Stimulated activated CD4-positive, alpha-beta T cell treated with anti-CD3 and anti-CD28 coated beads, Interleukin-1b, Interleukin-23, amount 100 ng/mL, for 48 hours (primary cell): ENCODE results near the gene RPS14.
A peak's percentile ranks its signal among the peaks of the same experiment; 100 is the strongest.

Experiments used
- DNase-seq: peaks from one replicate; pipeline ENCODE4 v3.0.0-alpha.2; 2020

The RPS14 gene

DNA sequence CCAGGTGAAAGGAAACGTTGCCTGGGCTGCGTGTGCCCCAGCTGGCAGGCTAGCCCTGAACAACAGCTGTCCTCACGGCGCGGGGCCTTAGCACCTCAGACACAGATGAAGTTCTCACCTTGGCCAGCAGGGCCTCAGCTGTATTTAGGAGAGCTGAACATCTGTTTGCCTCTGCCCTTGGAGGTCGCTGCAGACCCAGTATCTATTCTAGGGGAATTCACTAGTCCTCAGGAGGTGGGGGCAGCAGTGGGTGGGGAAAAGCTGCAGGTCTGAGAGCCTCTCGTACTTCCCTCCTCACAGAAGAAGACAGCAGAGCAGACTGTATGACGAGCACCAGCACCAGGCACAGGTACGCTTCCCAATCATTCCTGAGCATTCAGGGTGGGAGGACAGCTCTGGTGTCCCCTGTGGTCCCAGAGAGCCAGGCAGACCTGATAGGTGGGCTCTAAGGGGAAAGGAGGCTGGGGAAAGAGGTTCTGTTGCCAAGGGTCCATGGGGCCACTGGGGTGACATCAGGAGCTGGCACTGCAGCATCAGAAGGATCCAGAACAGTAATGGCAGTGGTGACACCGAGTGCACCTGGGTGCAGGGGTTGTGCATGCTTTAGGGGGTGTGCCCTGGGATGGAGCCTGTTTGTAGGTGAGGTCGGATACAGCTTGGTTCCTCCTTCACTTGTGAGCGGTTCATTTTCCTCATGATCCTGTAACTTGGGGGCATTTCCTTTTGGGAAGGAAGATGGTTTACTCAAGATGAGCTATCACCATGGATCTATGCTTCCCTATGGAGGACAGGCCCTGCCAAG lies 50.6 kb downstream of the RPS14 start:
- peak; percentile 19 for DNase-seq

GRCh38 chr5:150397782-150398721 lies 51.5 kb downstream of the RPS14 start:
- no peak for DNase-seq

DNA sequence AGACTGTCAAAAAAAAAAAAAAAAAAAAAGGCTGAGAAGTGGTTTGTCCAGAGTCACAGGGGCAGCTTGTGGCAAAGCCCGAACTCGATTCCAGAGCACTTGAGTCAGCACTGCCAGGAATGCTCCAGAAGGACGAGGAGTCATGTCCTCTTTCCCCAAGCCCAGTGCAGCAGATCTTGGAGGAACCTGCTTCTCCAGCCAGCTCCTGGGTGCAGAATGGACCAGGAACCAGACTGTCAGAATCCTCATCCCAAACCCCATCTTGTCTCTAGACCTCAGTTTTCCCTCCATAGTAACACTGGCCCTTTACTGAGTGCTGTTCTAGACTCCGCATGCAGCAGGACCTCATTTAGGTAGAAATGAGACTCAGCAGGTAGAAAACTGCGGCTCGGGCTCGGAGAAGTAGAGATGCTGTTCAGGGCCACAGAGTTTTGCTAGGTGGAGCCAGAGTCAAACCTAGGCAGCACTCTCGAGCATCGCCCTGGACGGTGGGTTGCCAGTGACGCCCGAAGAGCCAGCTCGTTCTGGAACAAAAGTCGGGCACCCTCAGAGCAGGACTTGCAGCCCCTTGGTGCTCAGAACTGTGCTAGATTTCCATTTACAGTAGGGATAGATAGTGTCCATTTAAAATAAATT lies 52.3 kb downstream of the RPS14 start:
- no peak for DNase-seq

DNA sequence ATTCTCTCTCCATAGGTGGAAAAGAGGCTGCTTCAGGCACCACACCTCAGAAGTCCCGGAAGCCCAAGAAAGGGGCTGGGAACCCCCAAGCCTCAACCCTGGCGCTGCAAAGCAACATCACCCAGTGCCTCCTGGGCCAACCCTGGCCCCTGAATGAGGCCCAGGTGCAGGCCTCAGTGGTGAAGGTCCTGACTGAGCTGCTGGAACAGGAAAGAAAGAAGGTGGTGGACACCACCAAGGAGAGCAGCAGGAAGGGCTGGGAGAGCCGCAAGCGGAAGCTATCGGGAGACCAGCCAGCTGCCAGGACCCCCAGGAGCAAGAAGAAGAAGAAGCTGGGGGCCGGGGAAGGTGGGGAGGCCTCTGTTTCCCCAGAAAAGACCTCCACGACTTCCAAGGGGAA lies 53.3 kb downstream of the RPS14 start:
- DNase-seq: no peak

DNA sequence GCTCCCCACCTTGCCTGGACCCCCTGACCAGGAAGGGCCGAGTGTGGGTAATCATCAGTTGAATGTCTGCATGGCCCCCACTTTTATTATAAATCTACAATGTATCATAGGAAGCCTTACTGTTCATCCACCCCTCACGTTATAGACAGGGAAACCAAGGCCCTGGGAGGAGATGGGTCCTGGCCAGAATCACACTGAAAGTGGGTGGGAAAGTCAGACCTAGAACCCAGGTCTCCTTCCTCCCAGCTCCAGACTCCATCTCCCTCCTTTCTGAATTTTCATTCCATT lies 53.9 kb downstream of the RPS14 start:
- no peak for DNase-seq

GRCh38 chr5:150394912-150395687 lies 54.4 kb downstream of the RPS14 start:
- no peak for DNase-seq

DNA sequence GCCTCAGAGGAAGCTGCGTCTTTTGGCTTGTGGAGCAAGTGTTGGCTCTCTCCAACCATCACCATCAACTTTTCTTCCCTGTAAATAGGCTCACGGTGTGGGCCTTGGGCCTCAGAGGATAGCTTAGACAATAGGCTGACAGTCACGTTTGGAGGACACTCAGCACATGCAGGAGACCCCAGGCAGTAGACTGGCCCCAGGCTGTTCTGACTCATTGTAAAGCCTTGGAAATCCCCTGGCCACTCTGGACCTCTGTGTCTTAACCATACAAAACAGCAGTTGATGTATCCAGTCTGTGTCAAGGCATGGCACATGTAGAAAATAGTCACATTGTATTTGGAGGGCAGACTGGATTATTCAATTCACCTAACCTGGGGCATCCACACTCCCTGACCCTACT lies 55.4 kb downstream of the RPS14 start:
- no peak for DNase-seq

- DNase-seq: no peak
Measured at GRCh38 chr5:150393096-150393645, 56.4 kb downstream of the RPS14 start.

GRCh38 chr5:150392680-150393079 lies 56.9 kb downstream of the RPS14 start:
- no peak for DNase-seq
